ENCODE measurements around the gene AMER2. TPM values are rescaled to one million over a fixed set of nuclear protein-coding genes. Genes with fewer than 3 reads are reported as not detected.

The AMER2 gene
- polyA plus RNA-seq, 3 donors = not detected

DNA sequence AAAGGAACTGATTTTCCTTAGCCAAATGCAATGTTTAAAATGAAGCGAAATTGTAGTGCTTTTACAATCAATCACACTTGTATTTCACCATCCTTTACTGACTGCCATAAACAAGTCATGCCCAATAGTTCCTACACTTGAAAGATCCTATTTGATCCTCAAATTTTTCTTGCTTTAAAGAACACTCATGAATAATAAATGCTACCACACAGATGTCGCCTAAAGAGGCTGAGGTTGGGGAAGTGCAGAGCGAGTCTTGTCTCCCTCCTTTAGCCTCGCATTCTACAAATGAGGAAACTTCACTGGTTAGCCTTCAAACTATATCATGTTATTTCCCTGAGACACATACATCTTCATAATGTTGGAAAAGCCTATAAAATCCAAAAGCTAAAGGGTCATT, 18.7 kb upstream of the AMER2 start:
- TF ChIP-seq, protein P1, sequence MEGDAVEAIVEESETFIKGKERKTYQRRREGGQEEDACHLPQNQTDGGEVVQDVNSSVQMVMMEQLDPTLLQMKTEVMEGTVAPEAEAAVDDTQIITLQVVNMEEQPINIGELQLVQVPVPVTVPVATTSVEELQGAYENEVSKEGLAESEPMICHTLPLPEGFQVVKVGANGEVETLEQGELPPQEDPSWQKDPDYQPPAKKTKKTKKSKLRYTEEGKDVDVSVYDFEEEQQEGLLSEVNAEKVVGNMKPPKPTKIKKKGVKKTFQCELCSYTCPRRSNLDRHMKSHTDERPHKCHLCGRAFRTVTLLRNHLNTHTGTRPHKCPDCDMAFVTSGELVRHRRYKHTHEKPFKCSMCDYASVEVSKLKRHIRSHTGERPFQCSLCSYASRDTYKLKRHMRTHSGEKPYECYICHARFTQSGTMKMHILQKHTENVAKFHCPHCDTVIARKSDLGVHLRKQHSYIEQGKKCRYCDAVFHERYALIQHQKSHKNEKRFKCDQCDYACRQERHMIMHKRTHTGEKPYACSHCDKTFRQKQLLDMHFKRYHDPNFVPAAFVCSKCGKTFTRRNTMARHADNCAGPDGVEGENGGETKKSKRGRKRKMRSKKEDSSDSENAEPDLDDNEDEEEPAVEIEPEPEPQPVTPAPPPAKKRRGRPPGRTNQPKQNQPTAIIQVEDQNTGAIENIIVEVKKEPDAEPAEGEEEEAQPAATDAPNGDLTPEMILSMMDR (IDR thresholded peaks at IDR 0.05) = no peak
- H3K9me3 Mint-ChIP-seq = peaks cover 0 to 13% (median 0%) of the 10 kb centered on the region in 7 donors
- no peak overlapping the region for H3K27ac ChIP-seq (ENCODE audit: low read depth in 1 of 2, low read length in 2 of 2)

DNA sequence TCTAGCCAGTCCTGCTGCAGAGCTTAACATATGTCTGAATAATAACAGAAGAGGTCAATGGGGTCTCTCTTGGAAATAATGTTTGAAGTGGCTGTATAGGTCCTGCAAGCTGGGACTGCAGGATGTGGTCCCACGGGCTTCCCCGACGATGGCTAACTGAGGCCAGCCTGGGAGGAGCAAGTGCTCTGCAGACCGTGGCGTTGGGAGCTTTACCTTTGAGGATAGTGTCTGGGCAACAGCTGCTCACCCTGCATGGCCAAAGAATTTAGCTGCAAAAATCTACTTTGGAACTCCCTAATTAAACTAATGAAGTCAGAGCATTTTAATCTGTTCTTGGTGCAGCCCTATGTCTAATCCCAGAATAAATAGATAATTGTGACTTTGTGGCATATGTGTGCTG, 18.2 kb upstream of the AMER2 start:
- Mint-ChIP-seq H3K9me3 (peaks cover 0 to 13% (median 0%) of the 10 kb centered on the region in 7 donors), H3K4me1 (no peaks in the 10 kb centered on the region), H3K4me3 (peak overlapping the region in 1 of 2 donors; percentile 23), H3K36me3 (no peaks in the 10 kb centered on the region), H3K27me3 (ENCODE audit: low read depth in 3 of 3) (peaks cover 2 to 30% (median 29%) of the 10 kb centered on the region in 3 donors), H3K27ac (peak overlapping the region in 1 of 7 donors; percentile 8)
- H2AFZ ChIP-seq (ENCODE audit: insufficient read depth, low read depth, low read length, poor library complexity, severe bottlenecking) = no peak overlapping the region
- H3K79me2 ChIP-seq (ENCODE audit: insufficient read depth, low read length) = no peaks in the 10 kb centered on the region
- H3K4me2 ChIP-seq (replicated peaks; ENCODE audit: extremely low read depth, low read length, poor library complexity, severe bottlenecking) = no peak overlapping the region
- no peak overlapping the region for H3K9ac ChIP-seq (ENCODE audit: insufficient read depth, low read length, poor library complexity, severe bottlenecking)
- TF ChIP-seq, protein P1 (IDR thresholded peaks at IDR 0.05) = no peak
- intact Hi-C loops (cut with micrococcal nuclease) = no loop called here
- no peak overlapping the region for H3K27ac ChIP-seq (ENCODE audit: low read depth in 1 of 2, low read length in 2 of 2)
- no peaks in the 10 kb centered on the region for H3K9me3 ChIP-seq (replicated peaks in 1 of 2; ENCODE audit: control insufficient read depth in 1 of 2, insufficient read depth in 1 of 2, low read length in 2 of 2)
- no peak for DNase-seq
- H3K4me3 ChIP-seq (replicated peaks in 1 of 3; ENCODE audit: low read depth in 2 of 3, low read length in 3 of 3) = no peak overlapping the region
- no peaks in the 10 kb centered on the region for H4K20me1 ChIP-seq (ENCODE audit: insufficient read depth, low read length)
- H3K36me3 ChIP-seq (replicated peaks in 1 of 2; ENCODE audit: control insufficient read depth in 1 of 2, insufficient read depth in 2 of 2, low read length in 2 of 2) = no peaks in the 10 kb centered on the region
- 82% methylated on average over 5 of the region's 5 CpGs for WGBS (ENCODE audit: insufficient coverage)
- peaks cover 5 to 9% of the 10 kb centered on the region in 2 donors for H3K27me3 ChIP-seq (ENCODE audit: control insufficient read depth in 2 of 2, insufficient read depth in 2 of 2, low read length in 2 of 2)
- H3K4me1 ChIP-seq (ENCODE audit: control insufficient read depth in 1 of 2, insufficient read depth in 2 of 2, low read length in 2 of 2) = no peaks in the 10 kb centered on the region

More for the DNA sequence above, 18.7 kb upstream of the AMER2 start:
- Histone ChIP-seq H2AFZ (ENCODE audit: insufficient read depth, low read depth, low read length, poor library complexity, severe bottlenecking) (no peak overlapping the region), H3K9ac (ENCODE audit: insufficient read depth, low read length, poor library complexity, severe bottlenecking) (no peak overlapping the region), H3K4me3 (replicated peaks in 1 of 3; ENCODE audit: low read depth in 2 of 3, low read length in 3 of 3) (no peak overlapping the region), H3K4me1 (ENCODE audit: control insufficient read depth in 1 of 2, insufficient read depth in 2 of 2, low read length in 2 of 2) (no peaks in the 10 kb centered on the region), H3K27me3 (ENCODE audit: control insufficient read depth in 2 of 2, insufficient read depth in 2 of 2, low read length in 2 of 2) (peaks cover 5 to 9% of the 10 kb centered on the region in 2 donors), H3K9me3 (replicated peaks in 1 of 2; ENCODE audit: control insufficient read depth in 1 of 2, insufficient read depth in 1 of 2, low read length in 2 of 2) (no peaks in the 10 kb centered on the region), H3K79me2 (ENCODE audit: insufficient read depth, low read length) (no peaks in the 10 kb centered on the region), H3K36me3 (replicated peaks in 1 of 2; ENCODE audit: control insufficient read depth in 1 of 2, insufficient read depth in 2 of 2, low read length in 2 of 2) (no peaks in the 10 kb centered on the region), H3K4me2 (replicated peaks; ENCODE audit: extremely low read depth, low read length, poor library complexity, severe bottlenecking) (no peak overlapping the region), H4K20me1 (ENCODE audit: insufficient read depth, low read length) (no peaks in the 10 kb centered on the region)
- intact Hi-C loops (cut with micrococcal nuclease) = no loop called here
- 100% methylated on average over 1 of the region's 4 CpGs for WGBS (ENCODE audit: insufficient coverage)
- no peak overlapping the region for H3K4me3 Mint-ChIP-seq
- H3K27me3 Mint-ChIP-seq (ENCODE audit: low read depth in 3 of 3) = peaks cover 2 to 33% (median 31%) of the 10 kb centered on the region in 3 donors
- no peak overlapping the region for H3K27ac Mint-ChIP-seq
- DNase-seq = no peak
- no peaks in the 10 kb centered on the region for H3K36me3 Mint-ChIP-seq
- no peaks in the 10 kb centered on the region for H3K4me1 Mint-ChIP-seq

Measured in CD14-positive monocyte (primary cell).